ENCODE data around the gene ZNF778. TPM values are rescaled to one million over a fixed set of nuclear protein-coding genes. Genes with fewer than 3 reads are reported as not detected.
A peak's percentile ranks its signal among the peaks of the same experiment; 100 is the strongest.

Gene ZNF778
- total and polyA plus RNA-seq, 2 of the 13 experiments (the other 11 are each of a cell fraction or from before 2014, with no cell fraction given): 3.8 to 7.2 TPM

DNA sequence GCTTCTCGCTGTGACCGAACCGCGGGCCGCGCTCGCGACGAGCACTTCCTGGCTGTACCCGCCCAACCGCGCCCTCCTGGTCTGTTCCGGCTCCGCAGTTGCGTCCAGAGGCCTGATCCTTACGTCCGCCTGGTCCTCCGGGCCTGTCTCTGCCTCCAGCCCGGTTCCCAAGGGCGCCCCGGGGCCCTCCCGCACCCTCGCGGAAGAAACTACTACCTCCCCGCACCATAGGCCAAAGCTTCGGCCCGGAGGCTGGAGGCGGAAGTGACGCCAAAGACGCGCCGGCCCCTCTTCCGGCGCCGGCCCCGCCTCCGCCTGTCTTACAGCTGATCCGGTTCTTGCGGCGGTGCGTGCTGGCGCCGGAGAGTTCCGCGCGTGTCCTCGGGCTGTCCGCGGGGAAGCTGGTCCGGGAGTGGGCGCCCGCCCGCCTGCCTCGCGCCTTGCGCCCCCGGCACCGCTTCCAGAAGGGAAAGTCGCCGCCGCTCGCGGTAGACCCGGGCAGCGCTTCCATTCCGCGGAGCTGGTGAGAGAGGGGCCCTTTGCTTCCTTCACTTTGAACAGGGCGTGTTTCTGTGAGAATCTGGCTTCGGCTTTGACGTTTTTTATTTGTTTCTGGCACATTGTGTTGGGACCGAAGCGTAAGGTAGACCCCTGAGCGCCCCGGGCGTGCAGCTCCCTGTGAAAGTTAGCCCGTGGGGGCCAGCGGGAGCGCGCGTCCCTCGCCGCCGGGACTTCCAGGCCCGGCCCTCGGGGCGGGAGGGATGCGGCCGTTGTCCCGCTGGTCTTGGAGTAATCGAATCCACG, at the start of gene ZNF778 (continued):
- TF ChIP-seq ZFX (CRISPR knock-in tag; IDR thresholded peaks at IDR 0.05; ENCODE audit: low read depth) (peak; percentile 100), TIGD3 (CRISPR knock-in tag; IDR thresholded peaks at IDR 0.05; ENCODE audit: borderline replicate concordance) (no peak; the same call in 1 of the 2 replicates), CREM (IDR thresholded peaks at IDR 0.05) (peak; percentile 92), CREM (CRISPR knock-in tag; IDR thresholded peaks at IDR 0.05) (peak; percentile 67; the same call in 1 of the 2 replicates), GABPA (IDR thresholded peaks at IDR 0.05; ENCODE audit: low read depth, low read length) (peak; percentile 95), GABPA (CRISPR knock-in tag; IDR thresholded peaks at IDR 0.05; ENCODE audit: low read depth) (peak; percentile 95), TBX3 (IDR thresholded peaks at IDR 0.05; ENCODE audit: borderline replicate concordance) (no peak), IKZF4 (CRISPR knock-in tag; IDR thresholded peaks at IDR 0.05; ENCODE audit: borderline replicate concordance, low read depth, not compliant biosample characterization) (peak; percentile 89), ZNF124 (CRISPR knock-in tag; IDR thresholded peaks at IDR 0.05) (peak; percentile 91), ZNF850 (CRISPR knock-in tag; conservative IDR thresholded peaks at IDR 0.05) (peak; percentile 96; the same call in 1 of the 2 replicates), ZEB1 (IDR thresholded peaks at IDR 0.05; ENCODE audit: insufficient replicate concordance, low read depth) (peak; percentile 23), ZNF230 (CRISPR knock-in tag; IDR thresholded peaks at IDR 0.05) (peak; percentile 52; the same call in 1 of the 2 replicates), ZKSCAN1 (IDR thresholded peaks at IDR 0.05; ENCODE audit: low read length) (0 out of 2 replicates have a peak, but pooled peaks have one; percentile 14), PREB (CRISPR knock-in tag; IDR thresholded peaks at IDR 0.05) (peak; percentile 92), CREB1 (IDR thresholded peaks at IDR 0.05) (peak; percentile 92), CREB1 (CRISPR knock-in tag; IDR thresholded peaks at IDR 0.05) (peak; percentile 97), GFI1 (CRISPR knock-in tag; IDR thresholded peaks at IDR 0.05; ENCODE audit: borderline replicate concordance) (peak; percentile 62), ISX (CRISPR knock-in tag; conservative IDR thresholded peaks at IDR 0.05) (no peak; the same call in 1 of the 2 replicates), CAMTA2 (CRISPR knock-in tag; IDR thresholded peaks at IDR 0.05; ENCODE audit: borderline replicate concordance) (peak; percentile 67; the same call in 1 of the 2 replicates)
- TF ChIP-seq, protein P1, sequence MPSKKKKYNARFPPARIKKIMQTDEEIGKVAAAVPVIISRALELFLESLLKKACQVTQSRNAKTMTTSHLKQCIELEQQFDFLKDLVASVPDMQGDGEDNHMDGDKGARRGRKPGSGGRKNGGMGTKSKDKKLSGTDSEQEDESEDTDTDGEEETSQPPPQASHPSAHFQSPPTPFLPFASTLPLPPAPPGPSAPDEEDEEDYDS (CRISPR knock-in tag; IDR thresholded peaks at IDR 0.05): peak; percentile 76
- TF ChIP-seq, protein P2, sequence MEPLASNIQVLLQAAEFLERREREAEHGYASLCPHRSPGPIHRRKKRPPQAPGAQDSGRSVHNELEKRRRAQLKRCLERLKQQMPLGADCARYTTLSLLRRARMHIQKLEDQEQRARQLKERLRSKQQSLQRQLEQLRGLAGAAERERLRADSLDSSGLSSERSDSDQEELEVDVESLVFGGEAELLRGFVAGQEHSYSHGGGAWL (CRISPR knock-in tag; IDR thresholded peaks at IDR 0.05): peak; percentile 94
- TF ChIP-seq, protein P3, sequence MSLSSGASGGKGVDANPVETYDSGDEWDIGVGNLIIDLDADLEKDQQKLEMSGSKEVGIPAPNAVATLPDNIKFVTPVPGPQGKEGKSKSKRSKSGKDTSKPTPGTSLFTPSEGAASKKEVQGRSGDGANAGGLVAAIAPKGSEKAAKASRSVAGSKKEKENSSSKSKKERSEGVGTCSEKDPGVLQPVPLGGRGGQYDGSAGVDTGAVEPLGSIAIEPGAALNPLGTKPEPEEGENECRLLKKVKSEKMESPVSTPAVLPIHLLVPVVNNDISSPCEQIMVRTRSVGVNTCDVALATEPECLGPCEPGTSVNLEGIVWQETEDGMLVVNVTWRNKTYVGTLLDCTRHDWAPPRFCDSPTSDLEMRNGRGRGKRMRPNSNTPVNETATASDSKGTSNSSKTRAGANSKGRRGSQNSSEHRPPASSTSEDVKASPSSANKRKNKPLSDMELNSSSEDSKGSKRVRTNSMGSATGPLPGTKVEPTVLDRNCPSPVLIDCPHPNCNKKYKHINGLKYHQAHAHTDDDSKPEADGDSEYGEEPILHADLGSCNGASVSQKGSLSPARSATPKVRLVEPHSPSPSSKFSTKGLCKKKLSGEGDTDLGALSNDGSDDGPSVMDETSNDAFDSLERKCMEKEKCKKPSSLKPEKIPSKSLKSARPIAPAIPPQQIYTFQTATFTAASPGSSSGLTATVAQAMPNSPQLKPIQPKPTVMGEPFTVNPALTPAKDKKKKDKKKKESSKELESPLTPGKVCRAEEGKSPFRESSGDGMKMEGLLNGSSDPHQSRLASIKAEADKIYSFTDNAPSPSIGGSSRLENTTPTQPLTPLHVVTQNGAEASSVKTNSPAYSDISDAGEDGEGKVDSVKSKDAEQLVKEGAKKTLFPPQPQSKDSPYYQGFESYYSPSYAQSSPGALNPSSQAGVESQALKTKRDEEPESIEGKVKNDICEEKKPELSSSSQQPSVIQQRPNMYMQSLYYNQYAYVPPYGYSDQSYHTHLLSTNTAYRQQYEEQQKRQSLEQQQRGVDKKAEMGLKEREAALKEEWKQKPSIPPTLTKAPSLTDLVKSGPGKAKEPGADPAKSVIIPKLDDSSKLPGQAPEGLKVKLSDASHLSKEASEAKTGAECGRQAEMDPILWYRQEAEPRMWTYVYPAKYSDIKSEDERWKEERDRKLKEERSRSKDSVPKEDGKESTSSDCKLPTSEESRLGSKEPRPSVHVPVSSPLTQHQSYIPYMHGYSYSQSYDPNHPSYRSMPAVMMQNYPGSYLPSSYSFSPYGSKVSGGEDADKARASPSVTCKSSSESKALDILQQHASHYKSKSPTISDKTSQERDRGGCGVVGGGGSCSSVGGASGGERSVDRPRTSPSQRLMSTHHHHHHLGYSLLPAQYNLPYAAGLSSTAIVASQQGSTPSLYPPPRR (CRISPR knock-in tag; IDR thresholded peaks at IDR 0.05; ENCODE audit: borderline replicate concordance): 0 out of 2 replicates have a peak, but pooled peaks have one; percentile 38

All from HepG2 (cell line).